Measurements from ENCODE around the gene TSHZ1. TPM values are rescaled to one million over a fixed set of nuclear protein-coding genes. Genes with fewer than 3 reads are reported as not detected.

TSHZ1 gene
- total and polyA plus RNA-seq, 2 experiments from 2014 or later: 0.23 to 0.38 TPM

DNA sequence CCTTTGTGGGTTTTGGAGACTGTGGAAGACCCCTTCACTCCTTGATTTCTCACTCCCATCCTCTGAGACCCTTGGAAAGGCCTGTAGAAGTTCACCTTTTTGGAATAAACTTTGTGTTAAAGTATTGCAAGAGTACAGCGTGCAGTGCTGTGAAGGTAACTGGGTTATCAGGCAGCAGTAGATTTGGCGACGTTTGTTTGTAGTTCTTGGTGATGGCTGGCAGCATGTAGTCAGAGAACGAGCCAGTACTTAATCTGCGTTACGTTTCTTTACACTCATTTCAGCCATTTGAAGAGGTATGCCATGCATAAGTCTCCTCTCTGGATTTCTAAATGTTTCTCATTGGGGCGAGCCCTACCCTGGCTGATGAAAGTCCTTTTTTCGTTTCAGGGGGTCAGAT lies 64.6 kb downstream of the TSHZ1 start:
- DNase-seq (ENCODE audit: low spot score) (no peak), ATAC-seq (no peak)
- no peaks in the 10 kb centered on the region for H3K36me3 ChIP-seq (ENCODE audit: insufficient read depth)
- H3K27me3 ChIP-seq (ENCODE audit: insufficient read depth): no peaks in the 10 kb centered on the region
- H3K4me3 Mint-ChIP-seq: no peak overlapping the region
- H3K4me1 ChIP-seq (ENCODE audit: insufficient read depth): peaks cover 9% of the 10 kb centered on the region
- peaks cover 25% of the 10 kb centered on the region for H3K4me1 Mint-ChIP-seq
- no peaks in the 10 kb centered on the region for H3K9me2 ChIP-seq (ENCODE audit: insufficient read depth)
- no peak overlapping the region for H3K4me3 ChIP-seq
- no peak overlapping the region for H3K27ac ChIP-seq (ENCODE audit: low read depth)
- no peak overlapping the region for H3K4me2 ChIP-seq
- TF ChIP-seq CREB1 (CRISPR knock-in tag; IDR thresholded peaks at IDR 0.05; ENCODE audit: low read depth) (no peak), CTCF (conservative IDR thresholded peaks at IDR 0.05; ENCODE audit: low read depth in 2 of 2) (no peak), ETS1 (IDR thresholded peaks at IDR 0.05) (no peak), JUNB (IDR thresholded peaks at IDR 0.05; ENCODE audit: unreplicated experiment) (no peak), ZNF331 (CRISPR knock-in tag; IDR thresholded peaks at IDR 0.05; ENCODE audit: low read depth) (no peak), POLR2AphosphoS5 (IDR thresholded peaks at IDR 0.05; ENCODE audit: low read depth) (no peak), NANOG (IDR thresholded peaks at IDR 0.05; ENCODE audit: borderline replicate concordance) (no peak), STAT1 (IDR thresholded peaks at IDR 0.05; ENCODE audit: unreplicated experiment) (no peak), EZH2phosphoT487 (IDR thresholded peaks at IDR 0.05; ENCODE audit: unreplicated experiment) (no peak), REST (IDR thresholded peaks at IDR 0.05; ENCODE audit: unreplicated experiment) (no peak), EZH2 (IDR thresholded peaks at IDR 0.05; ENCODE audit: low read depth, unreplicated experiment) (no peak), ZNF114 (CRISPR knock-in tag; IDR thresholded peaks at IDR 0.05) (no peak)
- TF ChIP-seq, protein P1, sequence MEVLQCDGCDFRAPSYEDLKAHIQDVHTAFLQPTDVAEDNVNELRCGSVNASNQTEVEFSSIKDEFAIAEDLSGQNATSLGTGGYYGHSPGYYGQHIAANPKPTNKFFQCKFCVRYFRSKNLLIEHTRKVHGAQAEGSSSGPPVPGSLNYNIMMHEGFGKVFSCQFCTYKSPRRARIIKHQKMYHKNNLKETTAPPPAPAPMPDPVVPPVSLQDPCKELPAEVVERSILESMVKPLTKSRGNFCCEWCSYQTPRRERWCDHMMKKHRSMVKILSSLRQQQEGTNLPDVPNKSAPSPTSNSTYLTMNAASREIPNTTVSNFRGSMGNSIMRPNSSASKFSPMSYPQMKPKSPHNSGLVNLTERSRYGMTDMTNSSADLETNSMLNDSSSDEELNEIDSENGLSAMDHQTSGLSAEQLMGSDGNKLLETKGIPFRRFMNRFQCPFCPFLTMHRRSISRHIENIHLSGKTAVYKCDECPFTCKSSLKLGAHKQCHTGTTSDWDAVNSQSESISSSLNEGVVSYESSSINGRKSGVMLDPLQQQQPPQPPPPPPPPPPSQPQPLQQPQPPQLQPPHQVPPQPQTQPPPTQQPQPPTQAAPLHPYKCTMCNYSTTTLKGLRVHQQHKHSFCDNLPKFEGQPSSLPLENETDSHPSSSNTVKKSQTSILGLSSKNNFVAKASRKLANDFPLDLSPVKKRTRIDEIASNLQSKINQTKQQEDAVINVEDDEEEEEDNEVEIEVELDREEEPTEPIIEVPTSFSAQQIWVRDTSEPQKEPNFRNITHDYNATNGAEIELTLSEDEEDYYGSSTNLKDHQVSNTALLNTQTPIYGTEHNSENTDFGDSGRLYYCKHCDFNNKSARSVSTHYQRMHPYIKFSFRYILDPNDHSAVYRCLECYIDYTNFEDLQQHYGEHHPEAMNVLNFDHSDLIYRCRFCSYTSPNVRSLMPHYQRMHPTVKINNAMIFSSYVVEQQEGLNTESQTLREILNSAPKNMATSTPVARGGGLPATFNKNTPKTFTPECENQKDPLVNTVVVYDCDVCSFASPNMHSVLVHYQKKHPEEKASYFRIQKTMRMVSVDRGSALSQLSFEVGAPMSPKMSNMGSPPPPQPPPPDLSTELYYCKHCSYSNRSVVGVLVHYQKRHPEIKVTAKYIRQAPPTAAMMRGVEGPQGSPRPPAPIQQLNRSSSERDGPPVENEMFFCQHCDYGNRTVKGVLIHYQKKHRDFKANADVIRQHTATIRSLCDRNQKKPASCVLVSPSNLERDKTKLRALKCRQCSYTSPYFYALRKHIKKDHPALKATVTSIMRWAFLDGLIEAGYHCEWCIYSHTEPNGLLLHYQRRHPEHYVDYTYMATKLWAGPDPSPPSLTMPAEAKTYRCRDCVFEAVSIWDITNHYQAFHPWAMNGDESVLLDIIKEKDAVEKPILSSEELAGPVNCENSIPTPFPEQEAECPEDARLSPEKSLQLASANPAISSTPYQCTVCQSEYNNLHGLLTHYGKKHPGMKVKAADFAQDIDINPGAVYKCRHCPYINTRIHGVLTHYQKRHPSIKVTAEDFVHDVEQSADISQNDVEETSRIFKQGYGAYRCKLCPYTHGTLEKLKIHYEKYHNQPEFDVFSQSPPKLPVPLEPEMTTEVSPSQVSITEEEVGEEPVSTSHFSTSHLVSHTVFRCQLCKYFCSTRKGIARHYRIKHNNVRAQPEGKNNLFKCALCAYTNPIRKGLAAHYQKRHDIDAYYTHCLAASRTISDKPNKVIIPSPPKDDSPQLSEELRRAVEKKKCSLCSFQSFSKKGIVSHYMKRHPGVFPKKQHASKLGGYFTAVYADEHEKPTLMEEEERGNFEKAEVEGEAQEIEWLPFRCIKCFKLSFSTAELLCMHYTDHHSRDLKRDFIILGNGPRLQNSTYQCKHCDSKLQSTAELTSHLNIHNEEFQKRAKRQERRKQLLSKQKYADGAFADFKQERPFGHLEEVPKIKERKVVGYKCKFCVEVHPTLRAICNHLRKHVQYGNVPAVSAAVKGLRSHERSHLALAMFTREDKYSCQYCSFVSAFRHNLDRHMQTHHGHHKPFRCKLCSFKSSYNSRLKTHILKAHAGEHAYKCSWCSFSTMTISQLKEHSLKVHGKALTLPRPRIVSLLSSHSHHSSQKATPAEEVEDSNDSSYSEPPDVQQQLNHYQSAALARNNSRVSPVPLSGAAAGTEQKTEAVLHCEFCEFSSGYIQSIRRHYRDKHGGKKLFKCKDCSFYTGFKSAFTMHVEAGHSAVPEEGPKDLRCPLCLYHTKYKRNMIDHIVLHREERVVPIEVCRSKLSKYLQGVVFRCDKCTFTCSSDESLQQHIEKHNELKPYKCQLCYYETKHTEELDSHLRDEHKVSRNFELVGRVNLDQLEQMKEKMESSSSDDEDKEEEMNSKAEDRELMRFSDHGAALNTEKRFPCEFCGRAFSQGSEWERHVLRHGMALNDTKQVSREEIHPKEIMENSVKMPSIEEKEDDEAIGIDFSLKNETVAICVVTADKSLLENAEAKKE (CRISPR knock-in tag; IDR thresholded peaks at IDR 0.05): no peak
- H3F3A ChIP-seq (replicated peaks; ENCODE audit: low read depth): no peaks in the 10 kb centered on the region
- H3K27me3 Mint-ChIP-seq (ENCODE audit: insufficient read depth, low read depth, poor library complexity): peaks cover 7% of the 10 kb centered on the region
- H3K36me3 Mint-ChIP-seq (ENCODE audit: low read depth): no peaks in the 10 kb centered on the region
- no peaks in the 10 kb centered on the region for H3K79me2 ChIP-seq (replicated peaks; ENCODE audit: insufficient read depth)
- no peaks in the 10 kb centered on the region for H4K20me1 ChIP-seq (replicated peaks; ENCODE audit: insufficient read depth)
- no peak overlapping the region for H3K27ac Mint-ChIP-seq
- no peaks in the 10 kb centered on the region for H3K9me3 Mint-ChIP-seq
- H2AFZ ChIP-seq: no peak overlapping the region

Data from GM23338 (cell line).